Breast epithelium (tissue), 3 donors: ENCODE data around the gene WDR70.

ENCODE experiments used
- POLR2A ChIP-seq: fragments of 450-650 bp; IDR thresholded peaks from one replicate; pipeline ENCODE4 v1.6.1; 2016; ENCODE audit warnings: antibody characterized with exemption, mild to moderate bottlenecking, moderate library complexity
- POLR2AphosphoS5 ChIP-seq, 3 donors: sonication (generic); formaldehyde crosslinking; IDR thresholded peaks; one replicate each; pipeline ENCODE4 v1.6.1; 2017; ENCODE audit warnings: antibody characterized with exemption in 3 of 3
- TF ChIP-seq, protein P1 (sequence below), 3 donors: fragments of 450-650 bp; IDR thresholded peaks; one replicate each; pipeline ENCODE4 v1.5.1; 2016 to 2017; ENCODE audit warnings: antibody characterized with exemption in 3 of 3, mild to moderate bottlenecking in 3 of 3, moderate library complexity in 3 of 3

DNA sequence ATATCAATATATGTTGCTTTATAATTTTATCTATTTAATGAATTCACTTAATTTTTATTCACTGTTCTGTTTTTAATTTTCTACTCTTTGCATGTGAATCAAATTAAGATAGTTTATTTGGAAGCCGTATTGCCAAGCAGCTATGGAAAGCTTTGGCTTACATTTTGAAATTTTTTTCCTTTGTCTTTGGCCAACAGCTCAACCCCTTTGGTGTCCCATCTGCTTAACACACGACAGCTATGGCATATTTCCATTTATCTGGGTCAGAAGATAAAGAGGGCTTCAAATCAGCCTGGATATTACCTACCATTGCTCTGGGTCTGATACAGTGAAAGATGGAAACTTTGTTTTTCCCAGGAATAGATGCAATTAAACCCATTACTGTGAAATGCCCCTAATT lies 201.0 kb downstream of the WDR70 start:
- TF ChIP-seq POLR2A (no peak), POLR2AphosphoS5 (IDR thresholded peaks at IDR 0.05) (no peak)
- TF ChIP-seq, protein P1, sequence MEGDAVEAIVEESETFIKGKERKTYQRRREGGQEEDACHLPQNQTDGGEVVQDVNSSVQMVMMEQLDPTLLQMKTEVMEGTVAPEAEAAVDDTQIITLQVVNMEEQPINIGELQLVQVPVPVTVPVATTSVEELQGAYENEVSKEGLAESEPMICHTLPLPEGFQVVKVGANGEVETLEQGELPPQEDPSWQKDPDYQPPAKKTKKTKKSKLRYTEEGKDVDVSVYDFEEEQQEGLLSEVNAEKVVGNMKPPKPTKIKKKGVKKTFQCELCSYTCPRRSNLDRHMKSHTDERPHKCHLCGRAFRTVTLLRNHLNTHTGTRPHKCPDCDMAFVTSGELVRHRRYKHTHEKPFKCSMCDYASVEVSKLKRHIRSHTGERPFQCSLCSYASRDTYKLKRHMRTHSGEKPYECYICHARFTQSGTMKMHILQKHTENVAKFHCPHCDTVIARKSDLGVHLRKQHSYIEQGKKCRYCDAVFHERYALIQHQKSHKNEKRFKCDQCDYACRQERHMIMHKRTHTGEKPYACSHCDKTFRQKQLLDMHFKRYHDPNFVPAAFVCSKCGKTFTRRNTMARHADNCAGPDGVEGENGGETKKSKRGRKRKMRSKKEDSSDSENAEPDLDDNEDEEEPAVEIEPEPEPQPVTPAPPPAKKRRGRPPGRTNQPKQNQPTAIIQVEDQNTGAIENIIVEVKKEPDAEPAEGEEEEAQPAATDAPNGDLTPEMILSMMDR (IDR thresholded peaks at IDR 0.05), result no peak
